Liver (tissue), 3 donors: ENCODE measurements around the gene GREB1L.

Experiments used
- CTCF ChIP-seq: fragments of 150-350 bp; IDR thresholded peaks from 2 replicates; pipeline ENCODE4 v1.5.1; 2017; ENCODE audit warnings: improper control_type of control experiment, low read depth, low read length; ENCODE audit not compliant: missing input control
- JUND ChIP-seq, 2 donors: IDR thresholded peaks; 2 replicates each; pipeline ENCODE4 v1.6.1; 2016; ENCODE audit warnings: antibody characterized with exemption in 2 of 2
- REST ChIP-seq: IDR thresholded peaks from 2 replicates; pipeline ENCODE4 v1.6.1; 2016; ENCODE audit warnings: antibody characterized with exemption, mild to moderate bottlenecking
- ZBTB33 ChIP-seq: IDR thresholded peaks from 2 replicates; pipeline ENCODE4 v1.6.1; 2016; ENCODE audit warnings: antibody characterized with exemption
- donor health status: healthy.
- donor health status: healthy.

GRCh38 chr18:21502661-21503060, 260.6 kb downstream of the GREB1L start:
- TF ChIP-seq REST (no peak), JUND (IDR thresholded peaks at IDR 0.05) (no peak), CTCF (no peak), ZBTB33 (no peak)
